H1 (cell line): ENCODE measurements around the gene CCDC63.

Source experiments
- CTCF ChIP-seq, 3 experiments: IDR thresholded peaks; 1 replicate in 2 of 3; 2 replicates in 1 of 3; pipeline versions ENCODE4 v1.5.1 to v1.6.1; 2011; ENCODE audit warnings: low read length in 3 of 3, mild to moderate bottlenecking in 3 of 3, inconsistent platforms in 2 of 3, low read depth in 1 of 3, moderate library complexity in 1 of 3; ENCODE audit not compliant: insufficient read depth in 1 of 3; ENCODE audit errors: control extremely low read depth in 1 of 3
- EP300 ChIP-seq, 2 experiments: IDR thresholded peaks; 1 replicate in 1 of 2; 2 replicates in 1 of 2; pipeline ENCODE4 v1.6.1; 2011 to 2012; ENCODE audit warnings: low read depth in 2 of 2, low read length in 2 of 2, mild to moderate bottlenecking in 2 of 2, borderline replicate concordance in 1 of 2, inconsistent platforms in 1 of 2, moderate library complexity in 1 of 2
- POLR2AphosphoS5 ChIP-seq: IDR thresholded peaks from 2 replicates; pipeline ENCODE4 v1.6.1; 2011; ENCODE audit warnings: low read depth, low read length
- RFX5 ChIP-seq: IDR thresholded peaks from 2 replicates; pipeline ENCODE4 v1.6.1; 2011; ENCODE audit warnings: low read depth, low read length, improper control_type of control experiment, borderline replicate concordance
- SP1 ChIP-seq: IDR thresholded peaks from 2 replicates; pipeline ENCODE4 v1.6.1; 2011; ENCODE audit warnings: low read depth, low read length
- USF2 ChIP-seq: IDR thresholded peaks from 2 replicates; pipeline ENCODE4 v1.6.1; 2011; ENCODE audit warnings: low read length, improper control_type of control experiment

GRCh38 chr12:110896559-110896958 lies 49.8 kb downstream of the CCDC63 start:
- no peak for TF ChIP-seq EP300 (IDR thresholded peaks at IDR 0.05; ENCODE audit: borderline replicate concordance in 1 of 2, low read depth in 2 of 2, low read length in 2 of 2)
- no peak for TF ChIP-seq USF2
- TF ChIP-seq POLR2AphosphoS5, result no peak
- no peak for TF ChIP-seq SP1
- TF ChIP-seq RFX5, result no peak
- no peak for TF ChIP-seq CTCF (IDR thresholded peaks at IDR 0.05; ENCODE audit: control extremely low read depth in 1 of 3, insufficient read depth in 1 of 3, low read depth in 1 of 3, low read length in 3 of 3)
